Body of pancreas (tissue), 4 donors: Measurements from ENCODE around the gene IL17RA. TPM values are rescaled to one million over a fixed set of nuclear protein-coding genes. Genes with fewer than 3 reads are reported as not detected.

Experiments used
- ATAC-seq: fragments of 150-250 bp; one replicate; pipeline ENCODE4 v1.9.1; 2016
- DNase-seq, 4 donors: peaks; one replicate each; pipeline ENCODE4 v3.0.0-alpha.2; 2019
- H3K27ac ChIP-seq, 4 donors: fragments of 200-600 bp; sonication (generic); 1 replicate in 3 of 4; 2 replicates in 1 of 4; pipeline versions ENCODE4 v1.5.1 to v1.6.1; 2016 to 2019; ENCODE audit warnings: mild to moderate bottlenecking in 1 of 4, mixed read lengths in 1 of 4, moderate library complexity in 1 of 4
- H3K27me3 ChIP-seq, 2 donors: fragments of 200-600 bp; sonication (generic); one replicate each; pipeline ENCODE4 v1.6.0; 2016; ENCODE audit warnings: mild to moderate bottlenecking in 1 of 2
- H3K36me3 ChIP-seq, 2 donors: fragments of 200-600 bp; sonication (generic); replicated peaks in 1 of 2; 2 replicates each; pipeline ENCODE4 v1.5.1; 2016; ENCODE audit warnings: low read depth in 2 of 2; ENCODE audit not compliant: insufficient read depth in 1 of 2
- H3K4me1 ChIP-seq: fragments of 200-600 bp; sonication (generic); one replicate; pipeline ENCODE4 v1.6.0; 2016
- H3K4me3 ChIP-seq, 2 donors: fragments of 200-600 bp; sonication (generic); 1 replicate in 1 of 2; 2 replicates in 1 of 2; pipeline ENCODE4 v1.5.1; 2016 to 2019
- H3K9me3 ChIP-seq, 3 donors: fragments of 200-600 bp; sonication (generic); 1 replicate in 2 of 3; 2 replicates in 1 of 3; pipeline ENCODE4 v1.5.1; 2016
- CTCF ChIP-seq, 7 experiments: fragments of 450-650 bp in 4 of 7; fragments of 200-600 bp in 3 of 7; sonication (generic) in 3 of 7; IDR thresholded peaks; one replicate each; pipeline ENCODE4 v1.5.1; 2016 to 2019; ENCODE audit warnings: antibody characterized with exemption in 7 of 7
- POLR2A ChIP-seq, 3 donors: fragments of 450-650 bp; IDR thresholded peaks; one replicate each; pipeline ENCODE4 v1.6.1; 2016; ENCODE audit warnings: antibody characterized with exemption in 3 of 3, mild to moderate bottlenecking in 2 of 3
- WGBS, 2 donors: methylation state at CpG; one replicate each; pipeline ENCODE4 v1.1.5; 2017; 5-methylcytosine and 5-hydroxymethylcytosine counted together
- intact Hi-C: fragments of 100-400 bp; cut with DNase I; formaldehyde crosslinking; loops from one replicate; pipeline ENCODE4 v1.15.1; 2023
- total RNA-seq, 2 donors: library from RNA; depleted of rRNA; stranded (reverse); fragments of >200 nt; gene quantifications; one replicate each; pipeline ENCODE4 v1.1.0, GENCODE V29; 2016

IL17RA gene
- total RNA-seq, 2 donors from 2014 or later: 8.3 to 13.8 TPM

- Histone ChIP-seq H3K27ac (no peak overlapping the region), H3K4me3 (no peak overlapping the region), H3K9me3 (no peaks in the 10 kb centered on the region), H3K4me1 (peaks cover 28% of the 10 kb centered on the region), H3K27me3 (no peaks in the 10 kb centered on the region), H3K36me3 (no peaks in the 10 kb centered on the region)
- DNase-seq: no peak
- 56 to 66% methylated on average over 12 of the region's 12 CpGs for WGBS, 2 donors
- no peak for ATAC-seq
- no peak for TF ChIP-seq POLR2A (IDR thresholded peaks at IDR 0.05)
- no peak for TF ChIP-seq CTCF (IDR thresholded peaks at IDR 0.05)
- intact Hi-C loops: loop anchor here (5.0 kb wide), 1 partner anchor 80 kb away; no protein-coding TSS in a partner anchor
Observed at GRCh38 chr22:17087498-17088131, 2.8 kb downstream of the IL17RA start.

- H3K27me3 ChIP-seq: no peaks in the 10 kb centered on the region
- no peak overlapping the region for H3K27ac ChIP-seq
- peaks cover 28% of the 10 kb centered on the region for H3K4me1 ChIP-seq
- ATAC-seq (no peak), DNase-seq (no peak)
- intact Hi-C loops: no loop called here
- no peaks in the 10 kb centered on the region for H3K9me3 ChIP-seq
- no peak overlapping the region for H3K4me3 ChIP-seq
- TF ChIP-seq CTCF (IDR thresholded peaks at IDR 0.05) (no peak), POLR2A (IDR thresholded peaks at IDR 0.05) (no peak)
- H3K36me3 ChIP-seq: no peaks in the 10 kb centered on the region
Observed at GRCh38 chr22:17090550-17090949, 5.8 kb downstream of the IL17RA start.

DNA sequence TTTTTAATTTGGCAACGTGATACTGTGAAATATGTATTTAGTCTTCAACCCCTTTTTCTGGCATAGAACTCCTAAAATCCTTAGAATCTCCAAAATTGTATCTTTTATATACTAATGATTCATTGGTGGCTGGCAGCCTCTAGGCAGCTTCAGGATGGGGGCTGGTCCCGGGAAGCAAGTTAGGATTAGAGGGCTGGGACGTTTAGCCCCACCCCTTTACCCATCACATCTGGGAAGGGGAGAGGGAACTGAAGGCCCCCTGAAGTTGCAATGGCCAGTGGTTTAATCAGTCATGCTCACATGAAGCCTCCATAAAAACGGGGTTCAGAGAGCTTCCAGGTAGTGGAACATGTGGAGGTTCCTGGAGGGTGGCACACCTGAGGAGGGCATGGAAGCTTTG is 7.1 kb downstream of the IL17RA start:
- ATAC-seq (no peak), DNase-seq (no peak)
- 71 to 75% methylated on average over 4 of the region's 4 CpGs for WGBS, 2 donors
- no peaks in the 10 kb centered on the region for H3K36me3 ChIP-seq
- no peaks in the 10 kb centered on the region for H3K27me3 ChIP-seq
- intact Hi-C loops: no loop called here
- TF ChIP-seq CTCF (IDR thresholded peaks at IDR 0.05) (no peak), POLR2A (IDR thresholded peaks at IDR 0.05) (no peak)
- H3K9me3 ChIP-seq: no peaks in the 10 kb centered on the region
- no peak overlapping the region for H3K4me3 ChIP-seq
- H3K4me1 ChIP-seq: peaks cover 16% of the 10 kb centered on the region
- no peak overlapping the region for H3K27ac ChIP-seq

DNA sequence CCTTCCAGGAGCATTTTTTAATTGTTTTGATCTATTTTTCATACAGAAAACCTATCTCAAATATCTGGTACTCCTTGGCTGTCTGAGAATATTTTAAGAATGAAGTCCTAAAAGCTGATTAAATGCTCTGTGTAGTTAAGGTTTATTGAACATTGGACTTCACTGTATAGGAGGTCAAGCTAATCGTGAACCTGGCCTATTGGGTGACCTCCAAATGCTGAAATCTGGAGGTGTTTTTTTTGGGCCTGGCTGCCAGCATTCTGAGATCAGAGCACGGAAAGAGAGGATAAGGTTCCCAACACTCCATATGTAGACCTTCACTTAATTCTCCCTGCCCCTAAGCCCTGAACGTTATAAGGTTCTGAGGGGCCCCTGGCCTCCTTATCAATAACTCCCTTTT is 8.3 kb downstream of the IL17RA start:
- DNase-seq (no peak), ATAC-seq (no peak)
- 28% methylated on average over 3 of the region's 3 CpGs for WGBS, 2 donors
- H3K36me3 ChIP-seq: peaks cover 0 to 2% of the 10 kb centered on the region in 2 donors
- H3K4me3 ChIP-seq: no peak overlapping the region
- no peaks in the 10 kb centered on the region for H3K9me3 ChIP-seq
- no peak overlapping the region for H3K27ac ChIP-seq
- H3K4me1 ChIP-seq: peaks cover 11% of the 10 kb centered on the region
- H3K27me3 ChIP-seq: no peaks in the 10 kb centered on the region
- no peak for TF ChIP-seq POLR2A (IDR thresholded peaks at IDR 0.05)
- TF ChIP-seq CTCF (IDR thresholded peaks at IDR 0.05): no peak
- intact Hi-C loops: no loop called here

DNA sequence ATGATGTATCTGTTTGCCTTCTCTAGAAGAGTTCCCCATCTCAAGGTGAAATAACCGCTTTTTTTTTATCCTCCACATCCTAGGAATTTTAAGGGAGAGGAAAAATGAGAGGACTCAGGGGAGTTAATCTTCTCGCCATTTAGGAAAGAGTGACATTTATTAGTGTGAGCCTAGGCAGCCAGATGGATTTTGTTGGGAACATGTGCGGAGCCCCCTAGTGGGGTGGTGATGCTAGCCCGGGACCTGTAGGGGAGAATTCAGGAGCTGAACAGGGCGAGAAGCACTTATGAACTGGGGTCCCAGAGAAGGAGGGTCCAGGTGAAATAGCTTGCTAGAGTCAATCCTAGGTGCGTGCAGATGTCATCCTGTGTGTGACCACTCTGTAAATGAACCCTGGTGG is 10.7 kb downstream of the IL17RA start:
- Histone ChIP-seq H3K36me3 (peaks cover 2 to 10% of the 10 kb centered on the region in 2 donors), H3K27me3 (no peaks in the 10 kb centered on the region), H3K4me1 (peaks cover 11% of the 10 kb centered on the region), H3K9me3 (no peaks in the 10 kb centered on the region), H3K4me3 (no peak overlapping the region), H3K27ac (no peak overlapping the region)
- DNase-seq: no peak
- ATAC-seq: no peak
- WGBS, 2 donors: 84 to 87% methylated on average over 6 of the region's 6 CpGs
- TF ChIP-seq CTCF (IDR thresholded peaks at IDR 0.05) (no peak), POLR2A (IDR thresholded peaks at IDR 0.05) (no peak)
- intact Hi-C loops: no loop called here
